Esophagus muscularis mucosa (tissue), 4 donors: ENCODE data around the gene RNGTT.

ENCODE experiments used
- CTCF ChIP-seq, 3 experiments: fragments of 200-600 bp in 2 of 3; fragments of 450-650 bp in 1 of 3; sonication (generic) in 2 of 3; IDR thresholded peaks; one replicate each; pipeline ENCODE4 v1.5.1; 2017 to 2019; ENCODE audit warnings: antibody characterized with exemption in 3 of 3, mild to moderate bottlenecking in 2 of 3, moderate library complexity in 1 of 3
- EP300 ChIP-seq: sonication (generic); formaldehyde crosslinking; IDR thresholded peaks from one replicate; pipeline ENCODE4 v1.6.1; 2017; ENCODE audit warnings: antibody characterized with exemption
- POLR2AphosphoS5 ChIP-seq, 2 donors: sonication (generic); formaldehyde crosslinking; IDR thresholded peaks; one replicate each; pipeline ENCODE4 v1.6.1; 2017; ENCODE audit warnings: antibody characterized with exemption in 2 of 2

- TF ChIP-seq CTCF (IDR thresholded peaks at IDR 0.05), result no peak
- no peak for TF ChIP-seq POLR2AphosphoS5 (IDR thresholded peaks at IDR 0.05)
- TF ChIP-seq EP300, result no peak
Measured at GRCh38 chr6:88741939-88742338, 221.5 kb downstream of the RNGTT start.
